Measurements from ENCODE around the gene GALNT11.
"Not testable (repeated sequence)": the region's sequence is repeated elsewhere in the genome, so short reads cannot be mapped to it uniquely, and the experiment has no call there.

GALNT11 gene

GRCh38 chr7:152076940-152077933 lies 51.8 kb downstream of the GALNT11 start:
- DNase-seq (ENCODE audit: low spot score in 2 of 2) (no peak), ATAC-seq (no peak)
- no peak overlapping the region for H3K27ac Mint-ChIP-seq
- peaks cover 40% of the 10 kb centered on the region for H3K4me1 Mint-ChIP-seq
- H3K9me3 Mint-ChIP-seq, result no peaks in the 10 kb centered on the region
- no peak overlapping the region for H3K4me3 Mint-ChIP-seq
- no peaks in the 10 kb centered on the region for H3K36me3 Mint-ChIP-seq

DNA sequence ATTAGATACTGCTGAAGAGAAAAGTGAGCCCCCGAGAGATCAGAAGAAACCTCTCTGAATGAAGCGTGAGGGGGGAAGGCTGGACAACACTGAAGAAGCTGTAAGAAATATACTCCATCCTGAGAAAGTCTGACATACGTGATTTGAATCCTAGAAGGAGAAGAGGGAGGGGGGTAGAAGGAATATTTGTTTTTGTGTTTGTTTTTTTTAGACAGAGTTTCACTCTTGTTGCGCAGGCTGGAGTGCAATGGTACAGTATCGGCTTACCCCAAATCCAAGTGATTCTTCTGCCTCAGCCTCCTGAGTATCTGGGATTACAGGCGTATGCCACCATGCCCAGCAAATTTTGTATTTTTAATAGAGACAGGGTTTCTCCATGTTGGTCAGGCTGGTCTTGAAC lies 52.6 kb downstream of the GALNT11 start:
- no peaks in the 10 kb centered on the region for H3K9me3 Mint-ChIP-seq
- ATAC-seq, result no peak
- no peak overlapping the region for H3K27ac Mint-ChIP-seq
- no peak for DNase-seq (ENCODE audit: low spot score in 2 of 2)
- H3K36me3 Mint-ChIP-seq, result no peaks in the 10 kb centered on the region
- H3K4me3 Mint-ChIP-seq, result no peak overlapping the region
- H3K4me1 Mint-ChIP-seq, result peaks cover 43% of the 10 kb centered on the region

DNA sequence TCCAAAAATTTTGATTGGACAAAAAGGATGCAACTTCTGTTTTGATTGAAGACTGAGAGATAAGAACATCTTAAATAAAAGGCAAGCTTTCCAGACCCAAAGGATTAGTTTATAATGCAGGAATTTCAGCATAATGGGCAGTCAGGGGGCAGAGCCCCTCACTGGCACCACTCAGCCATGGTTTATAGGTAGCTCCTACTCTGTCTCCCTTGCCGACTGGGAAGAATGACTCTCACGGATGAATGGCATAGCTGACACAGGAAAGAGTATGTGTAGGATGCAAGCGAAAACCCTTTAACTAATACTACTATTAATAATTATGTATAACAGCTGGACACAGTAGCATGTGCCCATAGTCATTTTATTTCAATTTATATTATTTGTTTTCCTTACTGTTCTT lies 53.3 kb downstream of the GALNT11 start:
- Mint-ChIP-seq H3K9me3 (no peaks in the 10 kb centered on the region), H3K27ac (no peak overlapping the region), H3K4me3 (no peak overlapping the region), H3K36me3 (peaks cover 1% of the 10 kb centered on the region), H3K4me1 (peaks cover 38% of the 10 kb centered on the region)
- ATAC-seq (no peak), DNase-seq (ENCODE audit: low spot score in 2 of 2) (no peak)

DNA sequence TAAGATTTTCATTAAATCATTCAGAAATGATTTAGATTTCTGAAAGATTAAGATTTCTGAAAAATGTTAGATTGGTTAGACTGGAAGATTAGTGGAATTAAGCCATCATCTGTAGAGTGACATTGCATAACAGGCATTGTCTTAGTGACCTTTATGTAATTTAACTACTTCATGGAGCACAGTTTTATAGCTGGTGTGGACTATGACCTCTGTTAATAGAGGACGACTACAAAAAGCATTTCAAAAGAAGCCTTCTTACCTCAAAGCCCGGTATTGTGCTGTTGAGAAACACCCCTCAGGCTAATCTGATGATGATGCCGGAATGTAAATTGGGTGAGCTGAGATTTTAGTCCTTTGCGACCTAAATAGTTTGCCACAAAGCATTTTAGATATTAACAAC lies 55.6 kb downstream of the GALNT11 start:
- no peak for ATAC-seq
- no peak for DNase-seq (ENCODE audit: low spot score in 2 of 2)
- peaks cover 25% of the 10 kb centered on the region for H3K4me1 Mint-ChIP-seq

DNA sequence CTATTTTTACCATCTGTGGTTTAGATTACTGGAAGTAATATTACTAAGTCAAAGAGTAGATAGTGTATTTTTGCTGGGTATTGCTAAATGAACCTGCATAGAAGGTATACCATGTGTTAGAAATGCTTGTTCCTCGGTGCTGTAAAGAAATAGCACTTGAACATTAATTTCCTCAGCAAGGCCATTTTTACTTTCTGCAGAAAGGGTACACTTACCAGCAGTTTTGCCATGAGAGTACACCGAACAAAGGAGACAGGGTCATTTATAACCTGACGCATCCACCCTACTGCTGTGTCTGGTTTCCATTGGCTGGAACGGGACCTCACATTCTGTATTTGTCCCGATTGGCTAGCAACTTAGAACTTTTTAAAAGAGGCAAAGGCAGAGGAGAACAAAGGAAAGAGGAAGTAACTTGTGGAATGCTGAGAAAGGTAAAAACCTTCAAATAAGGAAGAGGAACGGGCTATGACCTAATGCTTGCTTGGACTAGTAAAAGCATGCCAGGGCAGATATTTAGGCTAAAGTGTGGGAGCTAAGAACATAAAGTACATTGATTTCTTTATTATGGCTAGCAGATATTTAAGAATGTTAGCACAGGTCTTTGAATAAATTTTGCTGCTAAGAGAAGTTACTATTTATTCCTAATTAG lies 56.7 kb downstream of the GALNT11 start:
- H3K9me3 Mint-ChIP-seq; H3K27ac Mint-ChIP-seq; H3K36me3 Mint-ChIP-seq; ATAC-seq; DNase-seq (ENCODE audit: low spot score in 2 of 2); H3K4me3 Mint-ChIP-seq: not testable (repeated sequence)
- H3K4me1 Mint-ChIP-seq, result peaks cover 24% of the 10 kb centered on the region

More for the DNA sequence above, 55.6 kb downstream of the GALNT11 start:
- H3K4me3 Mint-ChIP-seq, result no peak overlapping the region
- no peaks in the 10 kb centered on the region for H3K9me3 Mint-ChIP-seq
- H3K27ac Mint-ChIP-seq, result no peak overlapping the region
- peaks cover 9% of the 10 kb centered on the region for H3K36me3 Mint-ChIP-seq

DNA sequence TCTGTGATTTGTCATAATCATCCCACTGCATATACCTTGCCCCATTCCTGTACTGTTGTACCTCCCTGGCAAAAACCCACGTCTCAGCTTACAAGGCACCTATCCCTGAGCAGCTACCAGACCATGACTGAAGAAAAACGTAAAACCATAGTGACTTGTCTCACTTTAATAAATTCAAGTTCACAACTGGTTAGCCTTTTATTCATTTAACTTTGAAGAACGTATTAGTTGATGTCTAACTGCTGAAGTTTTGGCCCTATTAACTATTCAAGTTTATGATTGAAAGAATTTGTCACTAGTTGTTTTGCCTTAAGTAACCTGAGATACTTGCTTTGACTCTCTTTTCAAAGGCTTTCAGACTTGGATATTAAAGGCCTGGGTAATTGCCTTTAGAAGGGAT lies 59.7 kb downstream of the GALNT11 start:
- ATAC-seq (no peak), DNase-seq (ENCODE audit: low spot score in 2 of 2) (no peak)
- H3K27ac Mint-ChIP-seq, result no peak overlapping the region
- H3K9me3 Mint-ChIP-seq, result peaks cover 8% of the 10 kb centered on the region
- H3K36me3 Mint-ChIP-seq, result peaks cover 9% of the 10 kb centered on the region
- H3K4me3 Mint-ChIP-seq, result no peak overlapping the region
- H3K4me1 Mint-ChIP-seq, result peaks cover 6% of the 10 kb centered on the region

GRCh38 chr7:152086513-152086912 lies 61.0 kb downstream of the GALNT11 start:
- Mint-ChIP-seq H3K9me3 (peaks cover 8% of the 10 kb centered on the region), H3K4me1 (peaks cover 6% of the 10 kb centered on the region), H3K36me3 (peaks cover 9% of the 10 kb centered on the region), H3K27ac (no peak overlapping the region), H3K4me3 (no peak overlapping the region)
- ATAC-seq (no peak), DNase-seq (ENCODE audit: low spot score in 2 of 2) (no peak)

GRCh38 chr7:152089183-152089582 lies 63.7 kb downstream of the GALNT11 start:
- Mint-ChIP-seq H3K36me3 (peaks cover 4% of the 10 kb centered on the region), H3K27ac (no peak overlapping the region), H3K4me1 (peaks cover 6% of the 10 kb centered on the region), H3K4me3 (no peak overlapping the region), H3K9me3 (peaks cover 8% of the 10 kb centered on the region)
- ATAC-seq (no peak), DNase-seq (ENCODE audit: low spot score in 2 of 2) (no peak)

GRCh38 chr7:152090747-152091146 lies 65.3 kb downstream of the GALNT11 start:
- Mint-ChIP-seq H3K4me1 (peaks cover 6% of the 10 kb centered on the region), H3K27ac (no peak overlapping the region), H3K4me3 (no peak overlapping the region), H3K36me3 (no peaks in the 10 kb centered on the region), H3K9me3 (peaks cover 8% of the 10 kb centered on the region)
- no peak for ATAC-seq
- no peak for DNase-seq (ENCODE audit: low spot score in 2 of 2)

GRCh38 chr7:152093717-152094116 lies 68.2 kb downstream of the GALNT11 start:
- no peak overlapping the region for H3K4me3 Mint-ChIP-seq
- H3K9me3 Mint-ChIP-seq, result peaks cover 3% of the 10 kb centered on the region
- ATAC-seq, result no peak
- peaks cover 10% of the 10 kb centered on the region for H3K4me1 Mint-ChIP-seq
- peaks cover 6% of the 10 kb centered on the region for H3K36me3 Mint-ChIP-seq
- no peak for DNase-seq (ENCODE audit: low spot score in 2 of 2)
- no peak overlapping the region for H3K27ac Mint-ChIP-seq

DNA sequence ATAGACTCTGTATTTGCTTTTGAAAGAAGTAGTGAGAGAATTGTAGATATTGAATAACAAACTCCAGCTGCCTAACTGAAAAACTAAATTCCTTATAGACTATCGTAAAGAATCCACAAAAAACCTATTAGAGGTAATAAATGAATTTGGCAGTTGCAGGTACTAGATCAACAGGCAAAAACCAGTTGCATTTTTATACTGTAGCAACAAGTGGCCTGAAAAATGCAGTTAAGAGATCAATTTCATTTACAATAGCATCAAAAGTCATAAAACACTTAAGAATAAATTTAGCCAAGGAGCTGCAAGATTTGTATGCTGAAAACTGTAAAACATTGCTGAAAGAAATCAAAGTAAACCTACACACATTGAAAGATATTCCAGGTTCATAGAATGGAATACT lies 70.3 kb downstream of the GALNT11 start:
- peaks cover 10% of the 10 kb centered on the region for H3K4me1 Mint-ChIP-seq
- H3K9me3 Mint-ChIP-seq, result no peaks in the 10 kb centered on the region
- DNase-seq (ENCODE audit: low spot score in 2 of 2), result no peak
- peaks cover 13% of the 10 kb centered on the region for H3K36me3 Mint-ChIP-seq
- H3K4me3 Mint-ChIP-seq, result no peak overlapping the region
- H3K27ac Mint-ChIP-seq, result no peak overlapping the region
- ATAC-seq, result no peak

GRCh38 chr7:152097330-152097729 lies 71.9 kb downstream of the GALNT11 start:
- peaks cover 5% of the 10 kb centered on the region for H3K4me1 Mint-ChIP-seq
- H3K27ac Mint-ChIP-seq, result no peak overlapping the region
- ATAC-seq (no peak), DNase-seq (ENCODE audit: low spot score in 2 of 2) (no peak)
- peaks cover 29% of the 10 kb centered on the region for H3K36me3 Mint-ChIP-seq
- H3K4me3 Mint-ChIP-seq, result no peak overlapping the region
- no peaks in the 10 kb centered on the region for H3K9me3 Mint-ChIP-seq

- no peak for ATAC-seq
- Mint-ChIP-seq H3K36me3 (peaks cover 63% of the 10 kb centered on the region), H3K27ac (no peak overlapping the region)
These were observed 77.6 kb downstream of the GALNT11 start for GRCh38 chr7:152103066-152103465.

DNA sequence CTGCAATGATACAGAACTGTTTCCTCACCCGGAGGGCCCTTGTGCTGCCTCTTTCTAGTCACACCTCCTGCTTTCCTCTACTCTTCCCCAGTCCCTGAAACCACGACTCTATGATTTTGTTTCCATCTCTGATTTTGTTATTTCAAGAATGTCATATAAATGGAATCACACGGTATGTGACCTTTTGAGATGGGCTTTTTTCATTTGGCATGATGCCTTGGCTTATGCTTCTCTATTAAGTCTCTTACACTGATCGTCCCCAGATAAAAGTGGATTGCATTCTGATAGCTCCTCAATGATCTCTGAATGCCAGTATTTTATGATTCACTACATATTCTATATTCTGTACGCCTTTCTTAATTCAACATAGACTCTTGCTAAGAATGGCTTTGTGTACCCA lies 78.2 kb downstream of the GALNT11 start:
- H3K27ac Mint-ChIP-seq, result peak overlapping the region; percentile 7

More at GRCh38 chr7:152103066-152103465, 77.6 kb downstream of the GALNT11 start:
- no peaks in the 10 kb centered on the region for H3K4me1 Mint-ChIP-seq
- H3K9me3 Mint-ChIP-seq, result no peaks in the 10 kb centered on the region
- no peak for DNase-seq (ENCODE audit: low spot score in 2 of 2)
- H3K4me3 Mint-ChIP-seq, result no peak overlapping the region

GRCh38 chr7:152105205-152105604 lies 79.7 kb downstream of the GALNT11 start:
- no peaks in the 10 kb centered on the region for H3K9me3 Mint-ChIP-seq
- H3K36me3 Mint-ChIP-seq, result peaks cover 72% of the 10 kb centered on the region
- no peak overlapping the region for H3K4me3 Mint-ChIP-seq
- no peaks in the 10 kb centered on the region for H3K4me1 Mint-ChIP-seq
- DNase-seq (ENCODE audit: low spot score in 2 of 2) (no peak), ATAC-seq (no peak)
- H3K27ac Mint-ChIP-seq, result no peak overlapping the region

More for the DNA sequence above, 78.2 kb downstream of the GALNT11 start:
- H3K9me3 Mint-ChIP-seq, result no peaks in the 10 kb centered on the region
- DNase-seq (ENCODE audit: low spot score in 2 of 2) (no peak), ATAC-seq (no peak)
- H3K4me3 Mint-ChIP-seq, result no peak overlapping the region
- no peaks in the 10 kb centered on the region for H3K4me1 Mint-ChIP-seq
- H3K36me3 Mint-ChIP-seq, result peaks cover 67% of the 10 kb centered on the region

- H3K9me3 Mint-ChIP-seq, result no peaks in the 10 kb centered on the region
- DNase-seq (ENCODE audit: low spot score in 2 of 2) (no peak), ATAC-seq (no peak)
- H3K36me3 Mint-ChIP-seq, result peaks cover 65% of the 10 kb centered on the region
- no peak overlapping the region for H3K27ac Mint-ChIP-seq
- H3K4me1 Mint-ChIP-seq, result no peaks in the 10 kb centered on the region
- H3K4me3 Mint-ChIP-seq, result no peak overlapping the region
These were observed 81.5 kb downstream of the GALNT11 start for GRCh38 chr7:152106990-152107389.
